IPS DF 19.7 (cell line): ENCODE measurements around the gene KREMEN1.

Experiments used
- DNase-seq: peaks from one replicate; pipeline ENCODE4 v3.0.0-alpha.2; 2013; ENCODE audit warnings: low read depth, low spot score

The KREMEN1 gene

DNA sequence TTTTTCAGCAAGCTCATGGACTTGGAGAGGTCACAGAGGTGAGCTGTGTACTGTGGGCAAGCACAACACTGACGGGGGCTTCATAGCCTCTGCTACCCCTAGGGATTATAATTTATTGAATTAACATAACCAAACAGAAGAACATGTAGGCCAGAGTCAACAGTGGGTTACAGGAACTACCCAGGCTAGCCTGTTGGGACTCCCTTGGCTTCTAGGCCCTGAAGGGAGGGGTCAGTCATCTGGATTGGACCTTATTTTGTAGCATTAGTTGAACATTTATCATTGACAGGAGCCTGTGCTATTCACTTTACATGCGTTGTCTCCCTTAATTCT is 56.9 kb downstream of the KREMEN1 start:
- no peak for DNase-seq

DNA sequence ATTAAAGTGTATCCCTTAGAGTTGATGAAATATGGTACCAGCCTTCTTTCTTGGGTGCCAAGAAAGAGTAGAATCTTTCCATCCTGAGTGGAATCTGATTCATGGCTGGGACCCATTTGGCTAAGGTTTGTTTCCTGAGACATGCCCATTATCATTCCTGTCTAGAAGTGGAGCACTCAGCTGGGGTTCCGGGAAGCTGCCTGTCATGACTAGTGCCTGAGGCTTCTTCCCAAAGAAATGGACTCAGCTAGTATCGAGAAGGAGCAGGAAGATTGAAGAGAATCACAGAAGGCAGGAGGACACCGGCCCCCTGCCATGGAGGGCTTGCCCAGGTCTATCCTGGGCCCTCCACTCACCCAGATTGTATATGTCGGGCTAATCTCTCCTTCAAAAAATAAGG is 57.6 kb downstream of the KREMEN1 start:
- DNase-seq, result no peak

DNA sequence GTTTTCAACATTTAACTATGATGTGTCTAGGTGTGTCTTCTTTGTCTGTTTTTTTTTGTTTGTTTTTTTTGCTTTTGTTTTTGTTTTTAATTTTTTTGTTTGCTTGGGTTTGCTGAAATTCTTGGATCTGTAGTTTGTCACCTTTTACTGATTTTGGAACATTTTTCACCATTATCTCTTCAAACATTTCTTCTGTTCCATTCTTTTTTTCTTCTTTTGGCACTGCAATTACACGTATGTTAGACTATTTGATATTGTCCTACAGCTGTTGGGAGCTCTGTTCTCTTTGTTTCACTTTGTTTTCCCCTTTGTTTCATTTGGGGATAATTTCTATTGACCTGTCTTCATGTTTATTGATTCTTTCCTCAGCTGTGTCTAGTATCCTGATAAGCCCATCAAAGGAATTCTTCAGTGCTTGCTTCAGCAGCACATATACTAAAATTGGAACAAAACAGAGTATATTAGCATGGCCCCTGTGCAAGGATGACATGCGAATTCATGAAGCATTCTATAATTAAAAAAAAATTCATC is 60.8 kb downstream of the KREMEN1 start:
- DNase-seq, result no peak

DNA sequence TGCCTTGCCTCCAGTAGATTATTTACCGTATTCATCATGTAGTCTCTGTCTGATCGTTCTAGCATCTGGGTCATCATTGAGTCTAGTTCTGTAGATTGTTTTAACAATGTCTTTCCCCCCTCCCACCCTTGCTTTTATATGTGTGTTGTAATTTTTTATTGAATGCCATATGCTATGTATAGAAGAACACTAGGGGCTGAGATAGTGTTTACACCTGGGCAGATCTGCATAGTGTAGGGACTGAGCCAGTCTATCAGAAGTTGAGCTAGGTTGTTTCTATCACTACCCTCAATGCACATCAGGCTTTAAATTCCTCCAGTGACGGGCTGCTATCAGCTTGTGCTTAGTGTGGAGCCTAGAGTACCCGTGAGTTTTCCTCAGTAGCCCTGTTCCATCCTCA is 61.6 kb downstream of the KREMEN1 start:
- DNase-seq, result no peak

DNA sequence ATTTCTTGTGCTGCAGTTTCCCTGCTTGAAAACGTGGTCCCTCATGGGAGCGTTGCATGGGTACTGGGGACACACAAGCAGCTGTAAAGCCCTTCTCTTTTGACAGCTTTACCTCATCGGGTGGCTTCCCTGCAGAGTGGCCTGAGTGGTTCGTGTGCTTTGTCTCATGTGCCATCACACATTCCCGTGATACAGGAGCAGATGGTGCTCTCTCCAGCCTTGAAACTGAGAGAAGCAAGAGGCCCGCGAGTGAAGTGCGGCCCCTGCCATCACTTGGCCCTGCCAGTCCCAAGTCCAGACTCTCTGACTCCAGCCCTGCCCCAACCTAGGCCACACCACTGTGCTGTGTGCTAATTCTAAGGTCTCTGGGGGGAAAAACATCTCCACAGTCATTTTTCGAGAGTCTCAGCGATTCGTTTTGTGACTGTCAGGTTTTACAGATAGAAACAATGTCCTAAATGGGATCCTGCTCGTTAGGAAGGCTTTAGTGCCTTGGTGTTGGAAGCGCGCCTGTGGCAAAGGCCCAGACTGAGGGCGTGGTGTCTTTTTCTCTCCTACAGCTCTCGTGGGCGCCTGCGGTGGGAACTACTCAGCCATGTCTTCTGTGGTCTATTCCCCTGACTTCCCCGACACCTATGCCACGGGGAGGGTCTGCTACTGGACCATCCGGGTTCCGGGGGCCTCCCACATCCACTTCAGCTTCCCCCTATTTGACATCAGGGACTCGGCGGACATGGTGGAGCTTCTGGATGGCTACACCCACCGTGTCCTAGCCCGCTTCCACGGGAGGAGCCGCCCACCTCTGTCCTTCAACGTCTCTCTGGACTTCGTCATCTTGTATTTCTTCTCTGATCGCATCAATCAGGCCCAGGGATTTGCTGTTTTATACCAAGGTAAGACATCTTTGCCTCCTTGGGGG is 64.2 kb downstream of the KREMEN1 start:
- no peak for DNase-seq

DNA sequence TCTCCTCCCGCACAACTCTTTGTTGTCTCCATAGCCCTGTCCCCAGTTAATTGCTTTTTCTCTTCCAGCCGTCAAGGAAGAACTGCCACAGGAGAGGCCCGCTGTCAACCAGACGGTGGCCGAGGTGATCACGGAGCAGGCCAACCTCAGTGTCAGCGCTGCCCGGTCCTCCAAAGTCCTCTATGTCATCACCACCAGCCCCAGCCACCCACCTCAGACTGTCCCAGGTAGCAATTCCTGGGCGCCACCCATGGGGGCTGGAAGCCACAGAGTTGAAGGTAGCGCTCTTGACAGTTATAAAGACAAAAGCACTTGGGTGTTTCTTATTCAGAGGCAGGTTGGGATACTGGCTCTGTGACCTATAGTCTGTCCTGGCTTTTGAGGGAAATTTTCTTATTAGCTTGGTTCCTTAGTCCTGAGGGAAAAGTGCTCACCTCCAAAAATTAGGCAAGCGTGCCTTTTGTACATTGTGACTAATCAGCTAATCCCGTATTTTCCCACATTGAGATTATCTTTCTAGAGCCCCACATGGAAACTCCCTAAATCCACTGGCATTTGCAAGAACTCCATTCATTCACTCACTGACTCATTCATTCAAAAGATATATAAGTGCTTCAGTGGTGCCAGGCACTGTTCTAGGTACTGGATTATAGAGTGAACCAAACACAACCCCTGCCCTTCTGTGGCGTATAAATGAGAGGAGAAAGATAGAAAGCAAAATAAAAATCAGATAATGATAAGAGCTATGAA is 65.9 kb downstream of the KREMEN1 start:
- no peak for DNase-seq

DNA sequence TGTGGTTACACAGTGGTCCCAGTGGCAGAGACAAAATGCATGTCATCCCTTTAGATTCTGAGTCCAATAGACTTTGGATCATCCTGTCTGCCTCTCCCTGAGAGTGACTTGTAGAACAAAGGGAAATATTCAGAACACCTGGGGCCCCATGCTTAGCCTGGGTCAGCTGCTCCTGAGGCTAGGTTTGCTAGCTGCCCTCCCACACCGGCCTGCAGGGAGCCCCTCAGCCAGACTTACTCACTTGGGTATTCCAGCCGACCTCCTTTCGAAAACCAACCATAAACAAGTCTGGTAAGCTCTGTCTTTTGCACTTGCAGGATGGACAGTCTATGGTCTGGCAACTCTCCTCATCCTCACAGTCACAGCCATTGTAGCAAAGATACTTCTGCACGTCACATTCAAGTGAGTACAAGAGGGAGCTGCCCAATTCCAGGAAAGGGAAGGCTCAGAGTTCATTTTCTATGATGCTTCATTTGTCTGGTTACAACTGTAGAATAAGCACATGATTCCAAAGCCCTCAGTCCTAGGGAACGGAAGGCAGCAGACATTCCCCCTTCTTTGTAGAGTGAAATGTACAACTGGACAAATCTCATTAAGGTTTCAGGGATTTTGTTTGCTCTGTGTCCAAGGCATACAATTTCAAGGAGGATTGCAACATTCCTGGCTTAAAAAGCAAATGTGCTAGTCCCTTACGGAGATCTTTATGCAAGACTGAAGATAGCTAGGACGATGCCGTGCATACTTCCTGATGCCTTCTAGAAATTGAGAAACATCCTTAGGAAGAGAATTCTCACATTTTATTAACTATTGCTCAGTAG is 67.3 kb downstream of the KREMEN1 start:
- no peak for DNase-seq

DNA sequence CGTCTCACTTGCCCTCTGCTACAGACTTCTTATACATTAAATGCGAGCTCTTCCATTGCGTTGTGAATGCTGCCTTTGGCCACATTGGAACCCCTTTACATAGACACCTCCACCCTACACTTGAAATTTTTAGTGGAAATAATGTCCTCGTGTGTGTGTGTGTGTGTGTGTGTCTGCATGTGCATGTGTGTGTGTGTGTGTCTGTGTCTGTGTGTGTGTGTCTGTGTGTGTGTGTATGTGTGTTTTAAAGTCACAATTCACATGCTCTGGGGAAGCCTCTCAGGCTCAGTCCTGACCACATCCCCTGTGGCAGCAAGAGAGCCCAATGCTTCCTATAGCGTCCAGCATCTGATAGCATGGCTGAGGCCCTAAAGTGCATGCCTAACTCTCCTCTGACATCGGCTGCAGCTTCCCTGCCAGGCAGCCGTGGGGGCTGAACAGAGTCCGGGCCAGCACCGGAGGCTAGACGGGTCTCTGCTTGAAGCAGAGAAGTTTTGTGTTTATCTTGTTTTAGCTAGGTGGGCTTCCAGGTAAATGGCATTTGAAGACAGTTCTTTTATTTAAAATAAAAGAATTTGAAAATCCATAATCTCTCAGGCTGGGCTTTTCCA is 68.3 kb downstream of the KREMEN1 start:
- no peak for DNase-seq

DNA sequence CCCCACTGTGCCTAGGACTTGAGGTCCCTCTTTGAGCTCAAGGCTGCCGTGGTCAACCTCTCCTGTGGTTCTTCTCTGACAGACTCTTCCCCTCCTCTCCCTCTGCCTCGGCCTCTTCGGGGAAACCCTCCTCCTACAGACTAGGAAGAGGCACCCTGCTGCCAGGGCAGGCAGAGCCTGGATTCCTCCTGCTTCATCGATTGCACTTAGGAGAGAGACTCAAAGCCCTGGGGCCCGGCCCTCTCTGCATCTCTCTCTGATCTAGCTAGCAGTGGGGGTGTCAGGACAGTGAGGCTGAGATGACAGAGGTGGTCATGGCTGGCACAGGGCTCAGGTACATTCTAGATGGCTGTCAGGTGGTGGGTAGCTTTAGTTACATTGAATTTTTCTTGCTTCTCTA is 69.3 kb downstream of the KREMEN1 start:
- DNase-seq, result no peak

DNA sequence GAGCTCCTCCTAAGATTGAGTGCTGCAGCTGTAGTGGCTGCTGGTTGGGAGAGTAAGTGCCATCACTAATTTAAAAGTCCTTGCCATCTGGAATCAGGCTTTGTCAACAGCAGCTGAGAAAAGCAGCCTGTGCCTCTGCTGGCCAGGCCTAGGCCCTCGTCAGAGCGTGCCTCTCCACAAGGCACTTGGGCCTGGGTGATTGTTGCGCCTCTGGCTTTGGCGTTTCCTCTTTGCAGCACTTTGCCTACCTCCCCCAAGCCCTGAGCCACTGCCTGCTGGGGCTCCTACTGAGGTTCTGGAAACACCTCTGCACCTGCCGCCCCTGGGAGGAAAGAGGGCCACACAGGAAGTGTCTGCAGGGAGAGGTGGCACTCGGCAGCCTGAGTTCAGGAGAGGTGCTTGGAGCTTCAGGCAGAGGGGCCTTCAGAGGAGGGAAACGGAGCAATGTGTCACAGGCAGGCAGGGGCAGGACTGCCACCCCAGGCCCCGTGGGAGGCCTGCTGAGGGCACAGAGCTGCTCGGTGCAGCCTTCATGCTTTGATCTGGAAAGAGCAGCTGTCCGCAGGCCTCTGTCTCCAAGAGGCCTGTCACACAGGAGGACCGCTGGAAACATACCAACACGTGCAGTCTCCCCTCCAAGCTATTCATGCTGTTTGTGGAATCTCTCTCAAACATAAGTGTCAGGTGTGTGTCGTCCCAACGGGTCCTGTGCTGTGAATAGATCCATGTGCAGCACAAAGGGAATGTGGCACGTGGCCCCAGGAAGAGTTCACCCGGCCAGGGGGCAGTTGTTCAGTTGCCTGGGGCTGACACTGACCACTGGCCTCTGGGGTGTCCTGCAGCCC is 71.3 kb downstream of the KREMEN1 start:
- DNase-seq, result no peak

DNA sequence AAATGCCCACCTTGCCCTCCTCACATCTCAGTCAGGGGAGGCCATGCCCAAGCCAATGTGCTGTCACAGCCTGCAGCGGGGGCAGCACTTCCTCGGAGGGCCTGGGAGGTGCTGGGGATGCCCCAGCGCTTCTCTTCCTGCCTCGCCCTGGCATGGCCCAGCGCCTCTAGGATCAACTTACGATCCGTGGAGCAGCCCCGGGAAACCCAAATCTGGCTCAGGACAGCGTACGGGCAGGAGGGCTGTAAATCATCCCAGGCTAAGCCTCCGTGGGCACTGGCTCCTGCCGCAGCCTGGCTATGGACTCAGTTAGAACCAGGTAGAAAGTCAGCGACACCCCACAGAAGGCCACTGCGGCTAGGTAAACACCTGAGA is 71.9 kb downstream of the KREMEN1 start:
- no peak for DNase-seq

DNA sequence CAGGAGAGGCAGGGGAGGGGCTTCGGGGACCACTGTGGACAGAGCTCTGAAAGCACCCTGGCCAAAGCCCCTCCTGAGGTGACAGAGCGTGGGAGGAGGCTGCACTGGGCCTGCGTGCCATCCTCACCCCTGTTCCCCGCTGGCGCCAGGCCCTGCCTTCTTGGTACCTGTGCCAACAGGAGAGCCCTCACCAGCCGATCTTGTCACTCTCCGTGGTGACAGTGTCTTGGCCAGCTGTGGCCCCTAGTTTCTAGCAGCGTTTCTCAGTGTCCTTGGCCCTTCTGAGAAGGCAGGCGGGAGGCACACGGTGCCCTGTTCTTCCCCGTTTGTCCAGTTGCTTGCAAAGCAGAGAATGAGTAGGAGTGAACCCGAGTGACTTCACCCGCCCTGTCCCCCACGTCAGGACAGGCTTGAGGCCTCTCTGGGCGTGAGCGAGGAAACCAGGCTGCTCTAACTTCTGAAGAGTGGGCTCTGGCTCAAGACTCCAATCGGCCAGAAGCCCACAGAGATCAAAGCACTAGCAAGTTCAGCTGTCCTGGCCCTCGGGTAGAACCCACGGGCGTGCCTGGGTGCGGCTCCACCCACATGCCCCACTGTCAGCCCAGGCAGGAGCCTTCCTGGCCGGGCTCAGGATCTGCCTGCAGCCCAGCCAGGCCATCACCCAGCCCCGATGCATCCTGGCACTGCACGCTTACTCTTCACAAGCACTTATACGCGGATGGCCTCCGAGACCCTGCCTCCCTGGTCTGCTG is 72.7 kb downstream of the KREMEN1 start:
- no peak for DNase-seq

DNA sequence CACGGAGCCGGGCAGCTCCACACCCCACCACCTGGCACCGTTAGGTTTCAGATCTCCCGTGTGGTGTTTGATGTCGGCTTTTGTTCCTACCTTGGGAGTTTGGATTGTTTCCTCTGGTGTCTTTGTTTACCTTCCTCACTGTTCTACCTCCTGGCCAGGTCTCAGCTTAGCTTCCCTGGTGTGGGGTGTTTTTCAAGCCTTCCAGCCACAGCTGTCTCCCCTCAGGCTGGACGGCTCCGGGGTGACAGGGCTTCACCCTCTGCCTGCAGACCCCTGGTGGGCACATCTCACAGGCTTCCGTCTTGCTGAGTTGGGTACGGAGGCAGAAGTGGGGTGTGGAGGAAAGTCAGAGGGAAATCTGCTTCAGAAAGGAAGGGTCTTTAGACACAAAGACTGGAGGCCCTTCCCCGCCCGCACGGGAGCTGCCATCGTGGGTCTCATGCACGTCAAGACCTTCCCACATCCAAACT is 73.3 kb downstream of the KREMEN1 start:
- DNase-seq, result no peak

DNA sequence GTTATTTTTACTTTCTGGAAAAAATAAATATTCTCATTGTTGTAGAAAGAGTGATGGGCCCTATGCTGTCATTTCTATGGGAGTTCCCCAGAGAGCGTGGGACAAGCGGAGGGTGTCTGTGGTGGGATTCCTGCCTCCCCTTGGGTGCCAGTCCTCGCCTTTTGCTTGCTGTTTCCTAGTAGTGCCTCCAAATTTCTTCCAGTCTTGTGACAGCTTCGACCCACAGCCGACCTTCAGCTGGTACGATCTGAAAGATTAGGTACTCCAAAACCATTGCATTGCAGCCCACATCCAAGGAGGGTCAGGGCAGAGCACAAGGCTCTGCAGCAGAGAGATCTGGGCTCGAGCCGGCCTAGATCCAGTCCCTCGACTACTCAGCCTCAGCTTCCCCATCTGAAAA is 73.9 kb downstream of the KREMEN1 start:
- no peak for DNase-seq

DNA sequence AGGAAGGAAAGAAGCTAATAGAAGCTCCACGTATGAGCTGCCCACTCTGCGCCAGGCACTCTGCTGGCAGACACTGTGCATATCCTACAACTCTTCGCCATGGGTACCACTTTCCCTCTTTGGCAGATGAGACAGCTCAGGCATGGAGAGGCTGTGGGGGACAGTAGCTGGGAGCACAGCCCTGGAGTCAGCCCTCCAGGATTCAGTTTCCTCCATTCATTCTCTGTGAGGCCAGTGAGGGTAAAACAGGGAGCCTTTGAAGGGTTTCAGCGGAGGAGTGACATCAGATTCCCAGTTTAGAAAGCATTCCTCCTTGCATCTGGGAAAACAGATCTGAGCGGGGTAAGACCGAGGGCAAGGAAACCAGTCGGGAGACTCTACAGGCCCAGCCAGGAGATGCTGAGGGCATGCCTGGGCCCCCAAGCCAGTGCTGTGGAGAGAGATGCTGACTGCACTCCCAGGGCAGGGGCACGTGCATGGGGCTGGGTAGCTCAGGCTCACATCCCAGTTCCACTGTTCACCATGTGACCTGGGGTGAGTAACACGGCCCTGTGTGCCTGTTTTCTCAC is 74.6 kb downstream of the KREMEN1 start:
- DNase-seq, result no peak

DNA sequence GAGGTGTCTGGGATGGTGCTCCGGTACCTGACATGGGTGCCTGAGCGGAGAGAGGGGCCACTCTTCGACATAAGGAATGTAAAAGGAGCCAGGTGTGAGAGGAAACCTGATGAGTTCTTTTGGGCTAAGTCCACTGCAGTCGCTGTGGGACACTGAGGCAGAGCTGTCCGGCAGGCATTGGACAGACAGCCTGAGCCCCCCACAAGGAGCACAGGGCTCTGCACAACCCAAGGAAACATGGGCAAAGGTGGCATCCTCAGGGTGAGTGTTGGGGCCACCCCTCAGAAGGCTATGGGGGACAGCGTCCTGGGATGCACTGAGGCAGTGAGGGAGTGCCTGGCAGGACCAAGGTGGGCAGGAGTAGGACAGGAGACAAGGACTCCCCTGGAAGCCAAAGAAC is 75.2 kb downstream of the KREMEN1 start:
- no peak for DNase-seq

DNA sequence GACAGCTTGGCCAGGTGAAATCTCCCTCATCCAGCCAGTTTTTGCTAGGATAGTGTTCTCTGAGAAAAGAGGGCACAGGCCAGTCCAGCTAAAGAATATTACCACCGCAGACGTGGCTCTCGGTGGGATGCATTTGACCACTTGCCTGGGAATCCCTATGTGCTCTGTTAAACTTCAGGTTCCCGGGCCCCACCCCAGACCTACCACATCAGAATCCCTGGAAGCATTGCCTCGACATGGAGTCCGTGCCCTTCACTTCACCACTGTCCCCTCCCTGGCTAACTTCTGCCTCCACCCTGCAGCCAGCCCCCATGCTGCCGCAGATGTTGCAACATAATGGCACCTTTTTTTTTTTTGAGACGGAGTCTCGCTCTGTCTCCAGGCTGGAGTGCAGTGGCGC is 76.0 kb downstream of the KREMEN1 start:
- DNase-seq, result no peak

DNA sequence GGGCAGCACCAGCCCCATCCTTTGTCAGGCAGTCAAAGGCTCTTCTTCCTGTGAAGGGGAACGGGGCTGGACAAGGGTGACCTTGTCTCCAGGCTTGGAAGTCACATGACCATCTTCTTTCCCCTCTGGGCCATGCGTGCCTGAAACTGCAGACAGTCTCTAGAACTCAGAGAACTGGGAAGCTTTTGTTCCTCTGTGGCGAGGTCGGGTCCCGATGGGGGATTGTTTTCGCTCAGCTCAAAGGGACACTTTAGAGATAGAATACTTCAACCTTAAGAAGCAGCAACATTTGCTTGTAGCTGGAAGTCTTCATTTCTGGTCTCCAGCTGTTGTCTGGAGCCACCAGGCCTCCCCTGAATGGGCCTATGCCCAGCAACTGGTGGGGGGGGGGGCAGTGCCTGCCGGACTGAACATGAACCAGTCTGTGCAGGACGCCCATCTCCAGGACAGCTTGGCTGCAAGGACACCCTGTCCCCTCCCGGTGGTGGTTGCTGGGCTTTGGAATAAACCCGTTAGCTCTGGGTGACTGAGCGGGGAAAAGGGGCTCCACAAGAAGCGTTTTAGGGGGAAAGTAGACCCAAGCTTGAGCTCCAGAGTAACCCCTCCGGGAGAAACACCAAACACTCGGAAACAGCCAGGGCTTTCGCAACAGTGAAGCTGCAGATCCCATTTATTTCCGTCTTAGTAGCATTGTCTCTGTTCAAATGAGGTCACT is 77.2 kb downstream of the KREMEN1 start:
- no peak for DNase-seq

DNA sequence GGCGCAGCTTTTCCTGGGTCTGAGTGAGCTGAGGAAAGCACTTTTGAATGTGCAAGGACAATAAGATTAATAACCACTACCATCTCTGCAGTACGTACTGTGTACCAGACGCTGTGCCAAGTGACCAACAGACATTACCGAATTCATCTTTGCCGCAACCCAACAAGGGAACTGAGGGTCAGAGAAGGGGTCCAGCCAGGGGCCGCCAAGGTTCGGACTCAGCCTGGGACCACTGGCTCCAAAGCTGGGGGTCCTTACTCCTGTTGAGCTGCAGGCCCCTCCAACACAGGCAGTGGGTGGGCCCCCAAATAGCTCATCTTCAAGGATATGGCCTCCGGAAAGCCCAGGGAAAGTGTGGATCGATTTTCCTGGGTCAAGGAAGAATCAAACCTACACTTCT is 77.9 kb downstream of the KREMEN1 start:
- DNase-seq, result no peak
